GM12878 (cell line): Measurements from ENCODE around the gene CNTN6. TPM values are rescaled to one million over a fixed set of nuclear protein-coding genes. Genes with fewer than 3 reads are reported as not detected.

Experiments used
- ATAC-seq: fragments of 200-7000 bp; cut with Tn5 transposase; 3 replicates; pipeline ENCODE4 v1.9.1; 2020; ENCODE audit warnings: mild to moderate bottlenecking, moderate library complexity
- BruUV-seq: library from RNA; stranded (reverse); fragments of 400-500 nt; replicated peaks from 2 replicates; lab custom pipeline; 2021; lab: Mats Ljungman, UMichigan
- CTCF ChIA-PET: fragments of 300-600 bp; sonication (Branson Sonifier 250); formaldehyde crosslinking; extraction: SDS; loops from one replicate; lab custom pipeline; 2021; ENCODE audit warnings: inconsistent platforms; lab: Yijun Ruan, JAX
- POLR2A ChIA-PET: fragments of 350-600 bp; formaldehyde crosslinking; extraction: SDS; loops from one replicate; lab custom pipeline; 2021; ENCODE audit warnings: inconsistent platforms; lab: Charles Lee
- RAD21 ChIA-PET: fragments of 300-600 bp; sonication (Branson Sonifier 250); formaldehyde crosslinking; loops from one replicate; lab custom pipeline; 2023; ENCODE audit warnings: antibody characterized with exemption; ENCODE audit not compliant: unreplicated experiment; lab: Charles Lee
- SMC1A ChIA-PET: fragments of 300-600 bp; sonication (Branson Sonifier 250); formaldehyde crosslinking; loops from one replicate; lab custom pipeline; 2023; ENCODE audit not compliant: unreplicated experiment, uncharacterized antibody; lab: Charles Lee
- DNase-seq: peaks from one replicate; pipeline ENCODE4 v3.0.0-alpha.2; 2011; ENCODE audit warnings: low read depth, low spot score
- FAIRE-seq: peaks from 3 replicates; lab custom pipeline; 2011; peaks lifted over from hg19 to GRCh38; lab: Jason Lieb, UNC
- H2AFZ ChIP-seq: 2 replicates; pipeline ENCODE4 v1.6.0; 2011; ENCODE audit warnings: low read depth, low read length, control low read depth; ENCODE audit not compliant: control insufficient read depth
- H3K27ac ChIP-seq: 2 replicates; pipeline ENCODE4 v1.5.1; 2011; ENCODE audit warnings: control low read depth; ENCODE audit not compliant: control insufficient read depth, insufficient read depth
- H3K27me3 ChIP-seq, 2 experiments: replicated peaks in 1 of 2; 2 replicates each; pipeline versions ENCODE4 v1.6.0 to v1.6.1; 2011; ENCODE audit warnings: low read length in 1 of 2; ENCODE audit not compliant: control insufficient read depth in 2 of 2, insufficient read depth in 2 of 2
- H3K36me3 ChIP-seq, 2 experiments: 2 replicates each; pipeline ENCODE4 v1.5.1; 2011; ENCODE audit warnings: low read length in 1 of 2; ENCODE audit not compliant: control insufficient read depth in 2 of 2, insufficient read depth in 2 of 2
- H3K4me1 ChIP-seq: 2 replicates; pipeline ENCODE4 v1.6.1; 2011; ENCODE audit warnings: mild to moderate bottlenecking, low read length, moderate library complexity, mixed read lengths; ENCODE audit not compliant: control insufficient read depth, insufficient read depth
- H3K4me2 ChIP-seq: 2 replicates; pipeline ENCODE4 v1.6.0; 2011; ENCODE audit warnings: control low read depth; ENCODE audit not compliant: control insufficient read depth, insufficient read depth
- H3K4me3 ChIP-seq: fragments of 200-600 bp; sonication (generic); 2 replicates; pipeline ENCODE4 v1.5.1; 2016
- H3K79me2 ChIP-seq: 2 replicates; pipeline ENCODE4 v1.6.0; 2011; ENCODE audit warnings: low read length; ENCODE audit not compliant: control insufficient read depth, insufficient read depth
- H3K9ac ChIP-seq: 2 replicates; pipeline ENCODE4 v1.8.0; 2011; ENCODE audit warnings: low read length, control low read depth, mixed read lengths; ENCODE audit not compliant: control insufficient read depth, insufficient read depth
- H3K9me3 ChIP-seq: replicated peaks from 3 replicates; pipeline ENCODE4 v1.5.1; 2011; ENCODE audit warnings: mild to moderate bottlenecking, low read length; ENCODE audit not compliant: control insufficient read depth, insufficient read depth
- H4K20me1 ChIP-seq: 2 replicates; pipeline ENCODE4 v1.6.0; 2011; ENCODE audit not compliant: control insufficient read depth, insufficient read depth
- CREB1 ChIP-seq: IDR thresholded peaks from 2 replicates; pipeline ENCODE4 v1.6.1; 2012; ENCODE audit warnings: low read depth, mild to moderate bottlenecking, inconsistent platforms
- E2F8 ChIP-seq: fragments of 450-650 bp; IDR thresholded peaks from 2 replicates; pipeline ENCODE4 v1.6.1; 2018; ENCODE audit warnings: mild to moderate bottlenecking, low read depth, moderate library complexity; ENCODE audit not compliant: partially characterized antibody
- IRF4 ChIP-seq: IDR thresholded peaks from 2 replicates; pipeline ENCODE4 v1.6.1; 2011; ENCODE audit warnings: low read depth, low read length
- JUNB ChIP-seq: IDR thresholded peaks from 2 replicates; pipeline ENCODE4 v1.6.1; 2016; ENCODE audit warnings: antibody characterized with exemption, mild to moderate bottlenecking
- MTA3 ChIP-seq: IDR thresholded peaks from 2 replicates; pipeline ENCODE4 v1.6.1; 2012; ENCODE audit warnings: low read length, inconsistent platforms, borderline replicate concordance
- MXI1 ChIP-seq: fragments of 150-350 bp; IDR thresholded peaks from 2 replicates; pipeline ENCODE4 v1.6.1; 2011; ENCODE audit warnings: low read depth, mild to moderate bottlenecking, inconsistent platforms, low read length, improper control_type of control experiment
- NR2C2 ChIP-seq: IDR thresholded peaks from 2 replicates; pipeline ENCODE4 v1.6.1; 2011; ENCODE audit warnings: borderline replicate concordance, low read depth; ENCODE audit not compliant: control insufficient read depth, insufficient read length
- PAX5 ChIP-seq: IDR thresholded peaks from 2 replicates; pipeline ENCODE4 v1.6.1; 2011; ENCODE audit warnings: low read depth, low read length, borderline replicate concordance
- RFX5 ChIP-seq: IDR thresholded peaks from 2 replicates; pipeline ENCODE4 v1.6.1; 2011; ENCODE audit warnings: low read depth, low read length, improper control_type of control experiment
- STAT1 ChIP-seq: fragments of 450-650 bp; conservative IDR thresholded peaks from 2 replicates; pipeline ENCODE4 v1.6.1; 2014; ENCODE audit warnings: antibody characterized with exemption, mild to moderate bottlenecking
- USF2 ChIP-seq: IDR thresholded peaks from 2 replicates; pipeline ENCODE4 v1.6.1; 2011; ENCODE audit warnings: low read depth, low read length, improper control_type of control experiment, borderline replicate concordance
- YBX1 ChIP-seq: fragments of 450-650 bp; IDR thresholded peaks from 2 replicates; pipeline ENCODE4 v1.6.1; 2016; ENCODE audit warnings: antibody characterized with exemption
- WGBS: methylation state at CpG from one replicate; pipeline ENCODE4 v1.1.6; 2016; ENCODE audit warnings: low lambda C conversion rate; ENCODE audit not compliant: insufficient replicate concordance, insufficient coverage; ENCODE audit errors: missing lambda C conversion rate; 5-methylcytosine and 5-hydroxymethylcytosine counted together
- in situ Hi-C: fragments of 300-500 bp; cut with MboI; formaldehyde crosslinking; loops from 9 replicates; pipeline ENCODE4 v1.14.3; 2018; ENCODE audit warnings: mixed read lengths
- intact Hi-C: fragments of 100-400 bp; cut with micrococcal nuclease; formaldehyde crosslinking; loops from one replicate; pipeline ENCODE4 v1.14.2; 2022; ENCODE audit not compliant: unreplicated experiment
- polyA plus RNA-seq, 11 experiments: library from polyadenylated mRNA; depleted of rRNA in 4 of 11; unstranded in 6 of 11; stranded (reverse) in 5 of 11; fragments of >200 nt; fragmentation: Nextera tagmentation in 4 of 11; fragmentation: Illumina TruSeq in 1 of 11; extraction: Ambion mirVana in 4 of 11; extraction: Trizol in 1 of 11; gene quantifications; 1 replicate in 1 of 11; 2 replicates in 10 of 11; pipeline versions ENCODE4 v1.2.1 to v1.2.3, GENCODE V29; 2011 to 2016; ENCODE audit warnings: inconsistent platforms in 2 of 11, missing spikeins in 2 of 11, low read depth in 1 of 11
- total RNA-seq, 4 experiments: library from RNA; depleted of rRNA in 3 of 4; stranded (reverse); fragments of >200 nt in 3 of 4; fragmentation: Illumina TruSeq in 1 of 4; extraction: Trizol in 1 of 4; gene quantifications; 2 replicates each; pipeline versions ENCODE4 v1.2.1 to v1.2.3, GENCODE V29; 2013 to 2021
- TF ChIP-seq, protein P1 (sequence below): fragments of 450-650 bp; conservative IDR thresholded peaks from 2 replicates; pipeline ENCODE4 v1.6.1; 2017; ENCODE audit warnings: mild to moderate bottlenecking, moderate library complexity
- TF ChIP-seq, protein P2 (sequence below): IDR thresholded peaks from 2 replicates; pipeline ENCODE4 v1.6.1; 2011; ENCODE audit warnings: low read depth, mild to moderate bottlenecking, low read length, moderate library complexity, borderline replicate concordance; ENCODE audit errors: extremely low read depth

CNTN6 gene
- total and polyA plus RNA-seq, 10 of the 15 experiments (the other 5 are each of a cell fraction or from before 2014, with no cell fraction given): not detected

GRCh38 chr3:1183320-1184048 is 90.7 kb downstream of the CNTN6 start:
- peak; percentile 17 for ATAC-seq
- in situ Hi-C loops (no loop called here), intact Hi-C loops (no loop called here)
- Histone ChIP-seq H3K9ac (no peak overlapping the region), H3K79me2 (no peaks in the 10 kb centered on the region), H3K36me3 (no peaks in the 10 kb centered on the region), H3K4me2 (no peak overlapping the region), H3K27ac (no peak overlapping the region), H3K9me3 (no peaks in the 10 kb centered on the region), H2AFZ (no peak overlapping the region), H3K4me3 (no peak overlapping the region), H4K20me1 (no peaks in the 10 kb centered on the region), H3K27me3 (no peaks in the 10 kb centered on the region), H3K4me1 (no peaks in the 10 kb centered on the region)
- CTCF ChIA-PET: no interaction called here
- no peak for FAIRE-seq
- SMC1A ChIA-PET: no interaction called here
- no TSS peak for BruUV-seq
- RAD21 ChIA-PET: no interaction called here
- POLR2A ChIA-PET: no interaction called here
- DNase-seq: no peak
- 17% methylated on average over 4 of the region's 4 CpGs for WGBS
- TF ChIP-seq, protein P1, sequence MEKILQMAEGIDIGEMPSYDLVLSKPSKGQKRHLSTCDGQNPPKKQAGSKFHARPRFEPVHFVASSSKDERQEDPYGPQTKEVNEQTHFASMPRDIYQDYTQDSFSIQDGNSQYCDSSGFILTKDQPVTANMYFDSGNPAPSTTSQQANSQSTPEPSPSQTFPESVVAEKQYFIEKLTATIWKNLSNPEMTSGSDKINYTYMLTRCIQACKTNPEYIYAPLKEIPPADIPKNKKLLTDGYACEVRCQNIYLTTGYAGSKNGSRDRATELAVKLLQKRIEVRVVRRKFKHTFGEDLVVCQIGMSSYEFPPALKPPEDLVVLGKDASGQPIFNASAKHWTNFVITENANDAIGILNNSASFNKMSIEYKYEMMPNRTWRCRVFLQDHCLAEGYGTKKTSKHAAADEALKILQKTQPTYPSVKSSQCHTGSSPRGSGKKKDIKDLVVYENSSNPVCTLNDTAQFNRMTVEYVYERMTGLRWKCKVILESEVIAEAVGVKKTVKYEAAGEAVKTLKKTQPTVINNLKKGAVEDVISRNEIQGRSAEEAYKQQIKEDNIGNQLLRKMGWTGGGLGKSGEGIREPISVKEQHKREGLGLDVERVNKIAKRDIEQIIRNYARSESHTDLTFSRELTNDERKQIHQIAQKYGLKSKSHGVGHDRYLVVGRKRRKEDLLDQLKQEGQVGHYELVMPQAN: no peak
- TF ChIP-seq MTA3: no peak
- no peak for TF ChIP-seq MXI1
- TF ChIP-seq PAX5: no peak
- TF ChIP-seq STAT1: no peak
- TF ChIP-seq E2F8: no peak
- TF ChIP-seq NR2C2: no peak
- TF ChIP-seq, protein P2, sequence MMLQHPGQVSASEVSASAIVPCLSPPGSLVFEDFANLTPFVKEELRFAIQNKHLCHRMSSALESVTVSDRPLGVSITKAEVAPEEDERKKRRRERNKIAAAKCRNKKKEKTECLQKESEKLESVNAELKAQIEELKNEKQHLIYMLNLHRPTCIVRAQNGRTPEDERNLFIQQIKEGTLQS: no peak
- TF ChIP-seq CREB1: no peak
- TF ChIP-seq JUNB: no peak
- no peak for TF ChIP-seq USF2
- no peak for TF ChIP-seq YBX1
- no peak for TF ChIP-seq IRF4
- TF ChIP-seq RFX5: no peak
